Measurements from ENCODE around the gene SNTA1. TPM values are rescaled to one million over a fixed set of nuclear protein-coding genes. Genes with fewer than 3 reads are reported as not detected.

SNTA1 gene
- total and polyA plus RNA-seq, 2 of the 13 experiments (the other 11 are each of a cell fraction or from before 2014, with no cell fraction given) = 16.4 to 18.3 TPM

DNA sequence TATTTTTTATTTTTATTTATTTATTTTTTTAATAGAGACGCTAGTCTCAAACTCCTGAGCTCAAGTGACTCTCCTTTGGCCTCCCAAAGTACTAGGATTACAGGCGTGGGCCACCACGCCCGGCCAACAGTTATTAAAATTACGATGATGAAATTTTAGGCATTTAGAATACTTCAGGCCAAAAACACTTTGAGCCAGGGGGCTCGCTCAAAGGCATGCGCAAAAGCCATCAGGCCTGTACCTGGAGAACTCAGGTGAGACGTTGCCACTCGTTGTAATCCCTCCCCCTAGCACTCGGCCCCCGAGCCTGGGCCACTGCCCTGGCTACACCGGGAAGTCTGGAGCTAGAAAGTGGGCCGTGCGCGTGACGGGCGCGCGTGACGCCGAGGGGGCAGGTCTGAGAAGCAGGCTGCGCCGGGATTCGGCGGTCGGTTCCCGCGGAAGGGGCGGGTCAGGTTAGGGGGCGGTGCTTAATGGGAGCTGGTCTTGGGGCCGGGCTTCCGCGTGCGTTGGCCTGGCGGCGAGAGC lies 46.0 kb upstream of the SNTA1 start (continued):
- TF ChIP-seq NFE2L1 (CRISPR knock-in tag; IDR thresholded peaks at IDR 0.05; ENCODE audit: borderline replicate concordance) (no peak), ZSCAN9 (CRISPR knock-in tag; IDR thresholded peaks at IDR 0.05; ENCODE audit: borderline replicate concordance) (peak; percentile 94), ETV5 (CRISPR knock-in tag; IDR thresholded peaks at IDR 0.05; ENCODE audit: borderline replicate concordance) (peak; percentile 73; the same call in 1 of the 2 replicates), SNAI1 (CRISPR knock-in tag; IDR thresholded peaks at IDR 0.05; ENCODE audit: borderline replicate concordance) (no peak), KLF15 (CRISPR knock-in tag; IDR thresholded peaks at IDR 0.05; ENCODE audit: borderline replicate concordance) (peak; percentile 57), TBP (CRISPR knock-in tag; IDR thresholded peaks at IDR 0.05) (peak; percentile 96), MED13 (CRISPR knock-in tag; IDR thresholded peaks at IDR 0.05) (no peak; the same call in 1 of the 2 replicates), SIX1 (CRISPR knock-in tag; IDR thresholded peaks at IDR 0.05; ENCODE audit: borderline replicate concordance) (no peak), SP5 (CRISPR knock-in tag; IDR thresholded peaks at IDR 0.05; ENCODE audit: borderline replicate concordance, low read depth) (peak; percentile 76; the same call in 1 of the 2 replicates), MED1 (CRISPR knock-in tag; IDR thresholded peaks at IDR 0.05) (peak; percentile 86), ZNF703 (CRISPR knock-in tag; IDR thresholded peaks at IDR 0.05; ENCODE audit: borderline replicate concordance) (no peak), ZNF878 (CRISPR knock-in tag; IDR thresholded peaks at IDR 0.05) (peak; percentile 93; the same call in 1 of the 2 replicates), MXD4 (CRISPR knock-in tag; IDR thresholded peaks at IDR 0.05) (0 out of 2 replicates have a peak, but pooled peaks have one; percentile 55), U2AF1 (optimal IDR thresholded peaks at IDR 0.05; ENCODE audit: low read depth, low read length) (peak; percentile 70)
- TF ChIP-seq, protein P1, sequence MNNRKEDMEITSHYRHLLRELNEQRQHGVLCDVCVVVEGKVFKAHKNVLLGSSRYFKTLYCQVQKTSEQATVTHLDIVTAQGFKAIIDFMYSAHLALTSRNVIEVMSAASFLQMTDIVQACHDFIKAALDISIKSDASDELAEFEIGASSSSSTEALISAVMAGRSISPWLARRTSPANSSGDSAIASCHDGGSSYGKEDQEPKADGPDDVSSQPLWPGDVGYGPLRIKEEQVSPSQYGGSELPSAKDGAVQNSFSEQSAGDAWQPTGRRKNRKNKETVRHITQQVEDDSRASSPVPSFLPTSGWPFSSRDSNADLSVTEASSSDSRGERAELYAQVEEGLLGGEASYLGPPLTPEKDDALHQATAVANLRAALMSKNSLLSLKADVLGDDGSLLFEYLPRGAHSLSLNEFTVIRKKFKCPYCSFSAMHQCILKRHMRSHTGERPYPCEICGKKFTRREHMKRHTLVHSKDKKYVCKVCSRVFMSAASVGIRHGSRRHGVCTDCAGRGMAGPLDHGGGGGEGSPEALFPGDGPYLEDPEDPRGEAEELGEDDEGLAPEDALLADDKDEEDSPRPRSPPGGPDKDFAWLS (CRISPR knock-in tag; IDR thresholded peaks at IDR 0.05; ENCODE audit: borderline replicate concordance) = no peak; the same call in 1 of the 2 replicates
- TF ChIP-seq, protein P2, sequence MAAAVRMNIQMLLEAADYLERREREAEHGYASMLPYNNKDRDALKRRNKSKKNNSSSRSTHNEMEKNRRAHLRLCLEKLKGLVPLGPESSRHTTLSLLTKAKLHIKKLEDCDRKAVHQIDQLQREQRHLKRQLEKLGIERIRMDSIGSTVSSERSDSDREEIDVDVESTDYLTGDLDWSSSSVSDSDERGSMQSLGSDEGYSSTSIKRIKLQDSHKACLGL (CRISPR knock-in tag; IDR thresholded peaks at IDR 0.05) = no peak; the same call in 1 of the 2 replicates
- TF ChIP-seq, protein P3, sequence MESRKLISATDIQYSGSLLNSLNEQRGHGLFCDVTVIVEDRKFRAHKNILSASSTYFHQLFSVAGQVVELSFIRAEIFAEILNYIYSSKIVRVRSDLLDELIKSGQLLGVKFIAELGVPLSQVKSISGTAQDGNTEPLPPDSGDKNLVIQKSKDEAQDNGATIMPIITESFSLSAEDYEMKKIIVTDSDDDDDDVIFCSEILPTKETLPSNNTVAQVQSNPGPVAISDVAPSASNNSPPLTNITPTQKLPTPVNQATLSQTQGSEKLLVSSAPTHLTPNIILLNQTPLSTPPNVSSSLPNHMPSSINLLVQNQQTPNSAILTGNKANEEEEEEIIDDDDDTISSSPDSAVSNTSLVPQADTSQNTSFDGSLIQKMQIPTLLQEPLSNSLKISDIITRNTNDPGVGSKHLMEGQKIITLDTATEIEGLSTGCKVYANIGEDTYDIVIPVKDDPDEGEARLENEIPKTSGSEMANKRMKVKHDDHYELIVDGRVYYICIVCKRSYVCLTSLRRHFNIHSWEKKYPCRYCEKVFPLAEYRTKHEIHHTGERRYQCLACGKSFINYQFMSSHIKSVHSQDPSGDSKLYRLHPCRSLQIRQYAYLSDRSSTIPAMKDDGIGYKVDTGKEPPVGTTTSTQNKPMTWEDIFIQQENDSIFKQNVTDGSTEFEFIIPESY (CRISPR knock-in tag; IDR thresholded peaks at IDR 0.05) = peak; percentile 57; the same call in 1 of the 2 replicates
- TF ChIP-seq, protein P4, sequence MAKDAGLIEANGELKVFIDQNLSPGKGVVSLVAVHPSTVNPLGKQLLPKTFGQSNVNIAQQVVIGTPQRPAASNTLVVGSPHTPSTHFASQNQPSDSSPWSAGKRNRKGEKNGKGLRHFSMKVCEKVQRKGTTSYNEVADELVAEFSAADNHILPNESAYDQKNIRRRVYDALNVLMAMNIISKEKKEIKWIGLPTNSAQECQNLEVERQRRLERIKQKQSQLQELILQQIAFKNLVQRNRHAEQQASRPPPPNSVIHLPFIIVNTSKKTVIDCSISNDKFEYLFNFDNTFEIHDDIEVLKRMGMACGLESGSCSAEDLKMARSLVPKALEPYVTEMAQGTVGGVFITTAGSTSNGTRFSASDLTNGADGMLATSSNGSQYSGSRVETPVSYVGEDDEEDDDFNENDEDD (CRISPR knock-in tag; IDR thresholded peaks at IDR 0.05; ENCODE audit: borderline replicate concordance) = peak; percentile 96
- TF ChIP-seq, protein P5, sequence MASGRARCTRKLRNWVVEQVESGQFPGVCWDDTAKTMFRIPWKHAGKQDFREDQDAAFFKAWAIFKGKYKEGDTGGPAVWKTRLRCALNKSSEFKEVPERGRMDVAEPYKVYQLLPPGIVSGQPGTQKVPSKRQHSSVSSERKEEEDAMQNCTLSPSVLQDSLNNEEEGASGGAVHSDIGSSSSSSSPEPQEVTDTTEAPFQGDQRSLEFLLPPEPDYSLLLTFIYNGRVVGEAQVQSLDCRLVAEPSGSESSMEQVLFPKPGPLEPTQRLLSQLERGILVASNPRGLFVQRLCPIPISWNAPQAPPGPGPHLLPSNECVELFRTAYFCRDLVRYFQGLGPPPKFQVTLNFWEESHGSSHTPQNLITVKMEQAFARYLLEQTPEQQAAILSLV (CRISPR knock-in tag; IDR thresholded peaks at IDR 0.05; ENCODE audit: borderline replicate concordance) = peak; percentile 89
